HepG2 (cell line): ENCODE data around the gene E2F1. TPM values are rescaled to one million over a fixed set of nuclear protein-coding genes. Genes with fewer than 3 reads are reported as not detected.

Experiments used
- ATAC-seq: fragments of 200-7000 bp; cut with Tn5 transposase; 3 replicates; pipeline ENCODE4 v1.9.1; 2020; ENCODE audit warnings: mild to moderate bottlenecking, moderate library complexity
- BruUV-seq: library from RNA; stranded (reverse); fragments of 400-500 nt; replicated peaks from 2 replicates; lab custom pipeline; 2021; lab: Mats Ljungman, UMichigan
- CTCF ChIA-PET: fragments of 300-600 bp; formaldehyde crosslinking; extraction: SDS; loops from one replicate; lab custom pipeline; 2021; ENCODE audit warnings: low total read pairs, inconsistent platforms, low intra/inter-chr PET ratio; lab: Yijun Ruan, JAX
- POLR2A ChIA-PET: fragments of 350-600 bp; sonication (Branson Sonifier 250); formaldehyde crosslinking; loops from one replicate; lab custom pipeline; 2020; ENCODE audit warnings: antibody characterized with exemption, inconsistent platforms; lab: Yijun Ruan, JAX
- DNase-seq: peaks from one replicate; pipeline ENCODE4 v3.0.0-alpha.2; 2015; ENCODE audit warnings: low spot score
- FAIRE-seq: peaks from 3 replicates; lab custom pipeline; 2011; peaks lifted over from hg19 to GRCh38; lab: Jason Lieb, UNC
- H2AFZ ChIP-seq: one replicate; pipeline ENCODE4 v1.6.1; 2011; ENCODE audit warnings: low read length, inconsistent platforms
- H3K27ac ChIP-seq: fragments of 300-600 bp; 3 replicates; pipeline ENCODE4 v1.8.0; 2011; ENCODE audit warnings: mixed run types, mild to moderate bottlenecking, mixed read lengths, low read length, inconsistent platforms; ENCODE audit not compliant: insufficient read depth; ENCODE audit errors: extremely low read length
- H3K27me3 ChIP-seq, 2 experiments: fragments of 200-600 bp in 1 of 2; 2 replicates in 1 of 2; 3 replicates in 1 of 2; pipeline versions ENCODE4 v1.6.0 to v1.8.0; 2011; ENCODE audit warnings: low read length in 2 of 2, mild to moderate bottlenecking in 2 of 2, moderate library complexity in 2 of 2, inconsistent platforms in 1 of 2; ENCODE audit not compliant: insufficient read depth in 2 of 2, control insufficient read depth in 1 of 2
- H3K36me3 ChIP-seq, 2 experiments: fragments of 200-600 bp in 1 of 2; replicated peaks in 1 of 2; 2 replicates in 1 of 2; 3 replicates in 1 of 2; pipeline versions ENCODE4 v1.5.1 to v1.8.0; 2011; ENCODE audit warnings: low read length in 2 of 2, inconsistent platforms in 1 of 2; ENCODE audit not compliant: insufficient read depth in 2 of 2, control insufficient read depth in 1 of 2
- H3K4me1 ChIP-seq: 2 replicates; pipeline ENCODE4 v1.5.1; 2012; ENCODE audit warnings: low read length, inconsistent platforms; ENCODE audit not compliant: insufficient read depth
- H3K4me2 ChIP-seq: 2 replicates; pipeline ENCODE4 v1.6.0; 2011; ENCODE audit warnings: low read depth, low read length, inconsistent platforms
- H3K4me3 ChIP-seq, 3 experiments: fragments of 200-600 bp in 1 of 3; sonication (generic), shearing (Covaris generic) in 1 of 3; replicated peaks in 1 of 3; 2 replicates each; pipeline ENCODE4 v1.5.1; 2011 to 2016; ENCODE audit warnings: low read length in 3 of 3, inconsistent platforms in 2 of 3, low read depth in 2 of 3, mild to moderate bottlenecking in 2 of 3, control low read depth in 1 of 3, mixed read lengths in 1 of 3; ENCODE audit not compliant: insufficient read depth in 1 of 3
- H3K79me2 ChIP-seq: one replicate; pipeline ENCODE4 v1.6.1; 2011; ENCODE audit warnings: low read length, inconsistent platforms; ENCODE audit not compliant: insufficient read depth
- H3K9ac ChIP-seq: 2 replicates; pipeline ENCODE4 v1.6.0; 2011; ENCODE audit warnings: mild to moderate bottlenecking, low read depth, low read length, inconsistent platforms; ENCODE audit not compliant: insufficient read depth
- H3K9me3 ChIP-seq: 2 replicates; pipeline ENCODE4 v1.5.1; 2012; ENCODE audit warnings: mild to moderate bottlenecking, low read length
- H4K20me1 ChIP-seq: 2 replicates; pipeline ENCODE4 v1.6.0; 2011; ENCODE audit warnings: inconsistent platforms, mild to moderate bottlenecking, low read length, moderate library complexity; ENCODE audit not compliant: insufficient read depth
- DR1 ChIP-seq: sonication (generic); formaldehyde crosslinking; IDR thresholded peaks from 2 replicates; pipeline ENCODE4 v1.8.0; 2021; ENCODE audit warnings: mild to moderate bottlenecking, missing genetic modification reagents, inconsistent platforms
- EP300 ChIP-seq, 3 experiments: sonication (generic) in 1 of 3; formaldehyde crosslinking in 1 of 3; IDR thresholded peaks; 2 replicates each; pipeline versions ENCODE4 v1.5.1 to v1.6.1; 2011 to 2020; ENCODE audit warnings: low read depth in 2 of 3, low read length in 2 of 3, borderline replicate concordance in 1 of 3, improper control_type of control experiment in 1 of 3, mild to moderate bottlenecking in 1 of 3, missing genetic modification reagents in 1 of 3, moderate library complexity in 1 of 3
- GLI4 ChIP-seq: sonication (generic); formaldehyde crosslinking; IDR thresholded peaks from 2 replicates; pipeline ENCODE4 v1.5.1; 2020; ENCODE audit warnings: missing genetic modification reagents, mild to moderate bottlenecking, moderate library complexity, borderline replicate concordance
- NFE2L1 ChIP-seq: sonication (generic); formaldehyde crosslinking; IDR thresholded peaks from 2 replicates; pipeline ENCODE4 v1.4.0; 2020; ENCODE audit warnings: missing genetic modification reagents, mild to moderate bottlenecking, borderline replicate concordance
- REL ChIP-seq: sonication (generic); formaldehyde crosslinking; conservative IDR thresholded peaks from 2 replicates; pipeline ENCODE4 v1.8.0; 2022; ENCODE audit warnings: mild to moderate bottlenecking, missing genetic modification reagents, moderate library complexity
- TCF7L2 ChIP-seq: IDR thresholded peaks from 2 replicates; pipeline ENCODE4 v1.6.1; 2011; ENCODE audit warnings: mild to moderate bottlenecking, low read depth, low read length, moderate library complexity
- ZMAT3 ChIP-seq: sonication (generic); formaldehyde crosslinking; conservative IDR thresholded peaks from 2 replicates; pipeline ENCODE4 v1.7.0; 2021; ENCODE audit warnings: missing genetic modification reagents
- ZNF224 ChIP-seq: sonication (generic); formaldehyde crosslinking; IDR thresholded peaks from 2 replicates; pipeline ENCODE4 v1.5.0; 2020; ENCODE audit warnings: mild to moderate bottlenecking, missing genetic modification reagents
- ZNF24 ChIP-seq: fragments of 450-650 bp; IDR thresholded peaks from 2 replicates; pipeline ENCODE4 v1.6.1; 2017; ENCODE audit warnings: antibody characterized with exemption, mild to moderate bottlenecking
- ZNF558 ChIP-seq: sonication (generic); formaldehyde crosslinking; IDR thresholded peaks from 2 replicates; pipeline ENCODE4 v1.9.0; 2022; ENCODE audit warnings: mild to moderate bottlenecking, missing genetic modification reagents, borderline replicate concordance
- ZNF562 ChIP-seq: sonication (generic); formaldehyde crosslinking; IDR thresholded peaks from 2 replicates; pipeline ENCODE4 v1.8.0; 2022; ENCODE audit warnings: missing genetic modification reagents, borderline replicate concordance
- WGBS: methylation state at CpG from one replicate; pipeline ENCODE4 v1.1.6; 2017; ENCODE audit warnings: low lambda C conversion rate; 5-methylcytosine and 5-hydroxymethylcytosine counted together
- in situ Hi-C: cut with HindIII; loops from 2 replicates; pipeline ENCODE4 v1.10.0; 2017; ENCODE audit warnings: low pct_unique_long_range_greater_than_20kb; ENCODE audit not compliant: extremely low pct_ligation_motif_present
- intact Hi-C: fragments of 100-400 bp; cut with micrococcal nuclease; formaldehyde crosslinking; loops from one replicate; pipeline ENCODE4 v1.10.0; 2022; ENCODE audit not compliant: unreplicated experiment
- polyA plus RNA-seq, 8 experiments: library from polyadenylated mRNA; depleted of rRNA in 3 of 8; stranded (reverse) in 7 of 8; unstranded in 1 of 8; fragments of >200 nt; fragmentation: Illumina TruSeq in 4 of 8; extraction: Trizol in 4 of 8; gene quantifications; 2 replicates each; pipeline versions ENCODE4 v1.2.1 to v1.2.3, GENCODE V29; 2011 to 2016; ENCODE audit warnings: low read depth in 4 of 8, missing spikeins in 1 of 8, mixed read lengths in 1 of 8; ENCODE audit not compliant: insufficient read depth in 1 of 8
- total RNA-seq, 5 experiments: library from RNA; depleted of rRNA; stranded (reverse); fragments of >200 nt; fragmentation: Illumina TruSeq; extraction: Trizol; gene quantifications; 2 replicates each; pipeline ENCODE4 v1.2.3, GENCODE V29; 2016; ENCODE audit warnings: low read depth in 1 of 5
- TF ChIP-seq, protein P1 (sequence below): IDR thresholded peaks from 2 replicates; pipeline ENCODE4 v1.6.1; 2016; ENCODE audit warnings: missing biosample characterization, missing genetic modification reagents, low read depth
- TF ChIP-seq, protein P2 (sequence below): sonication (generic); formaldehyde crosslinking; IDR thresholded peaks from 2 replicates; pipeline ENCODE4 v1.5.0; 2020; ENCODE audit warnings: mild to moderate bottlenecking, missing genetic modification reagents
- TF ChIP-seq, protein P3 (sequence below): sonication (generic); formaldehyde crosslinking; IDR thresholded peaks from 2 replicates; pipeline ENCODE4 v1.8.1; 2023; ENCODE audit warnings: mild to moderate bottlenecking, inconsistent platforms, moderate library complexity, missing genetic modification reagents, borderline replicate concordance
- TF ChIP-seq, protein P4 (sequence below): sonication (generic); formaldehyde crosslinking; IDR thresholded peaks from 2 replicates; pipeline ENCODE4 v1.5.1; 2020; ENCODE audit warnings: missing genetic modification reagents, mild to moderate bottlenecking, borderline replicate concordance

E2F1 gene
- total and polyA plus RNA-seq, 2 of the 13 experiments (the other 11 are each of a cell fraction or from before 2014, with no cell fraction given) = 25.5 to 39.4 TPM

DNA sequence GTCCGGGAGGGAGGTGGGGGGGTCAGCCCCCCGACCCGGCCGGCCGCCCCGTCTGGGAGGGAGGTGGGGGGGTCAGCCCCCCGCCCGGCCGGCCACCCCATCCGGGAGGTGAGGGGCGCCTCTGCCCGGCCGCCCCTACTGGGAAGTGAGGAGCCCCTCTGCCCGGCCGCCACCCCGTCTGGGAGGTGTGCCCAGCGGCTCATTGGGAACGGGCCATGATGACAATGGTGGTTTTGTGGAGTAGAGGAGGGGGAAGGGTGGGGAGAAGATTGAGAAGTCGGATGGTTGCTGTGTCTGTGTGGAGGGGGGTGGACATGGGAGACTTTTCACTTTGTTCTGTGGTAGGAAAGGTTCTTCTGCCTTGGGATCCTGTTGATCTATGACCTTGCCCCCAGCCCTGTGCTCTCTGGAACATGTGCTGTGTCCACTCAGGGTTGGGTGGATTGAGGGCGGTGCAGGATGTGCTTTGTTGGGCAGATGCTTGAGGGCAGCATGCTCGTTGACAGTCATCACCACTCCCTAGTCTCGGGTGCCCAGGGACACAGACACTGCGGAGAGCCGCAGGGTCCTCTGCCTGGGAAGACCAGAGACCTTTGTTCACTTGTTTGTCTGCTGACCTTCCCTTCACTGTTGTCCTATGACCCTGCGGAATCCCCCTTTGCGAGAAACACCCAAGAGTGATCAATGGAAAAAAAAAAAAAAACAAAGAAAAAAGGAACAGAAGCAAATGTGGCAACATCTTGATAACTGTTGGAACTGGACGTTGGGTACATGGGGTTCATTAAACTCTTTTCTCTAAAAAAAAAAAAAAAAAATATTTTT is 15.7 kb upstream of the E2F1 start:
- WGBS = 32% methylated on average over 22 of the region's 27 CpGs
- H4K20me1 ChIP-seq = no peaks in the 10 kb centered on the region
- POLR2A ChIA-PET = no interaction called here
- H3K4me3 ChIP-seq = peak overlapping the region in 2 of 3 experiments; percentile 18 to 39; a peak in 1 of 6 replicates
- no peaks in the 10 kb centered on the region for H3K27me3 ChIP-seq
- peak; percentile 84 for ATAC-seq
- H3K27ac ChIP-seq = peak overlapping the region; percentile 65
- peaks cover 46% of the 10 kb centered on the region for H3K4me1 ChIP-seq
- H3K79me2 ChIP-seq = no peaks in the 10 kb centered on the region
- CTCF ChIA-PET = interaction anchor here (1.3 kb wide), 1 partner anchor 31 kb away, joined by 4 read pairs; no protein-coding TSS in a partner anchor
- H3K36me3 ChIP-seq = no peaks in the 10 kb centered on the region
- peak; percentile 83 for FAIRE-seq
- peak; percentile 94 for DNase-seq
- in situ Hi-C loops (no loop called here), intact Hi-C loops (loop anchor here (2.0 kb wide), 1 partner anchor 15 kb away; the partner anchor contains the start of gene E2F1)
- H3K4me2 ChIP-seq = peak overlapping the region; percentile 68
- H3K9ac ChIP-seq = peak overlapping the region; percentile 31
- H2AFZ ChIP-seq = peak overlapping the region; percentile 4
- H3K9me3 ChIP-seq = no peaks in the 10 kb centered on the region
- no TSS peak for BruUV-seq
- TF ChIP-seq ZNF224 (CRISPR knock-in tag) = no peak; the same call in 1 of the 2 replicates
- no peak; the same call in 1 of the 2 replicates for TF ChIP-seq ZNF558 (CRISPR knock-in tag)
- TF ChIP-seq ZNF24 = no peak
- no peak for TF ChIP-seq ZNF562 (CRISPR knock-in tag)
- peak; percentile 83 for TF ChIP-seq ZMAT3 (CRISPR knock-in tag)
- TF ChIP-seq DR1 (CRISPR knock-in tag) = no peak
- TF ChIP-seq EP300 (IDR thresholded peaks at IDR 0.05; ENCODE audit: low read depth in 2 of 2, low read length in 2 of 2) = peak in 1 of 2 experiments; percentile 74; a peak in 2 of 4 replicates
- peak; percentile 88 for TF ChIP-seq EP300 (CRISPR knock-in tag; IDR thresholded peaks at IDR 0.05; ENCODE audit: borderline replicate concordance)
- no peak for TF ChIP-seq NFE2L1 (CRISPR knock-in tag)
- TF ChIP-seq, protein P1, sequence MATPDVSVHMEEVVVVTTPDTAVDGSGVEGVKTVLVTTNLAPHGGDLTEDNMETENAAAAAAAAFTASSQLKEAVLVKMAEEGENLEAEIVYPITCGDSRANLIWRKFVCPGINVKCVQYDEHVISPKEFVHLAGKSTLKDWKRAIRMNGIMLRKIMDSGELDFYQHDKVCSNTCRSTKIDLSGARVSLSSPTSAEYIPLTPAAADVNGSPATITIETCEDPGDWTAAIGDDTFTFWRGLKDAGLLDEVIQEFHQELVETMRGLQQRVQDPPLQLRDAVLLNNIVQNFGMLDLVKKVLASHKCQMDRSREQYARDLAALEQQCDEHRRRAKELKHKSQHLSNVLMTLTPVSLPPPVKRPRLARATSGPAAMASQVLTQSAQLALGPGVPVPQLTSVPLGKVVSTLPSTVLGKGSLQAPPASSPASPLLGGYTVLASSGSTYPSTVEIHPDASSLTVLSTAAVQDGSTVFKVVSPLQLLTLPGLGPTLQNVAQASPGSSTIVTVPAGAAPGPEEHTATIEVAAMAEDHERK (CRISPR knock-in tag) = no peak
- TF ChIP-seq, protein P2, sequence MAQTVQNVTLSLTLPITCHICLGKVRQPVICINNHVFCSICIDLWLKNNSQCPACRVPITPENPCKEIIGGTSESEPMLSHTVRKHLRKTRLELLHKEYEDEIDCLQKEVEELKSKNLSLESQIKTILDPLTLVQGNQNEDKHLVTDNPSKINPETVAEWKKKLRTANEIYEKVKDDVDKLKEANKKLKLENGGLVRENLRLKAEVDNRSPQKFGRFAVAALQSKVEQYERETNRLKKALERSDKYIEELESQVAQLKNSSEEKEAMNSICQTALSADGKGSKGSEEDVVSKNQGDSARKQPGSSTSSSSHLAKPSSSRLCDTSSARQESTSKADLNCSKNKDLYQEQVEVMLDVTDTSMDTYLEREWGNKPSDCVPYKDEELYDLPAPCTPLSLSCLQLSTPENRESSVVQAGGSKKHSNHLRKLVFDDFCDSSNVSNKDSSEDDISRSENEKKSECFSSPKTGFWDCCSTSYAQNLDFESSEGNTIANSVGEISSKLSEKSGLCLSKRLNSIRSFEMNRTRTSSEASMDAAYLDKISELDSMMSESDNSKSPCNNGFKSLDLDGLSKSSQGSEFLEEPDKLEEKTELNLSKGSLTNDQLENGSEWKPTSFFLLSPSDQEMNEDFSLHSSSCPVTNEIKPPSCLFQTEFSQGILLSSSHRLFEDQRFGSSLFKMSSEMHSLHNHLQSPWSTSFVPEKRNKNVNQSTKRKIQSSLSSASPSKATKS = no peak
- TF ChIP-seq, protein P3, sequence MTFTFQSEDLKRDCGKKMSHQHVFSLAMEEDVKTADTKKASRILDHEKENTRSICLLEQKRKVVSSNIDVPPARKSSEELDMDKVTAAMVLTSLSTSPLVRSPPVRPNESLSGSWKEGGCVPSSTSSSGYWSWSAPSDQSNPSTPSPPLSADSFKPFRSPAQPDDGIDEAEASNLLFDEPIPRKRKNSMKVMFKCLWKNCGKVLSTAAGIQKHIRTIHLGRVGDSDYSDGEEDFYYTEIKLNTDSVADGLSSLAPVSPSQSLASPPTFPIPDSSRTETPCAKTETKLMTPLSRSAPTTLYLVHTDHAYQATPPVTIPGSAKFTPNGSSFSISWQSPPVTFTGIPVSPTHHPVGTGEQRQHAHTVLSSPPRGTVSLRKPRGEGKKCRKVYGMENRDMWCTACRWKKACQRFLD (CRISPR knock-in tag) = peak; percentile 37; the same call in 1 of the 2 replicates
- TF ChIP-seq, protein P4, sequence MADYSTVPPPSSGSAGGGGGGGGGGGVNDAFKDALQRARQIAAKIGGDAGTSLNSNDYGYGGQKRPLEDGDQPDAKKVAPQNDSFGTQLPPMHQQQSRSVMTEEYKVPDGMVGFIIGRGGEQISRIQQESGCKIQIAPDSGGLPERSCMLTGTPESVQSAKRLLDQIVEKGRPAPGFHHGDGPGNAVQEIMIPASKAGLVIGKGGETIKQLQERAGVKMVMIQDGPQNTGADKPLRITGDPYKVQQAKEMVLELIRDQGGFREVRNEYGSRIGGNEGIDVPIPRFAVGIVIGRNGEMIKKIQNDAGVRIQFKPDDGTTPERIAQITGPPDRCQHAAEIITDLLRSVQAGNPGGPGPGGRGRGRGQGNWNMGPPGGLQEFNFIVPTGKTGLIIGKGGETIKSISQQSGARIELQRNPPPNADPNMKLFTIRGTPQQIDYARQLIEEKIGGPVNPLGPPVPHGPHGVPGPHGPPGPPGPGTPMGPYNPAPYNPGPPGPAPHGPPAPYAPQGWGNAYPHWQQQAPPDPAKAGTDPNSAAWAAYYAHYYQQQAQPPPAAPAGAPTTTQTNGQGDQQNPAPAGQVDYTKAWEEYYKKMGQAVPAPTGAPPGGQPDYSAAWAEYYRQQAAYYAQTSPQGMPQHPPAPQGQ (CRISPR knock-in tag) = no peak
- TF ChIP-seq REL (CRISPR knock-in tag) = no peak
- no peak; the same call in 1 of the 2 replicates for TF ChIP-seq GLI4
- TF ChIP-seq TCF7L2 = no peak
